ENCODE results near the gene ACO1.

DNA sequence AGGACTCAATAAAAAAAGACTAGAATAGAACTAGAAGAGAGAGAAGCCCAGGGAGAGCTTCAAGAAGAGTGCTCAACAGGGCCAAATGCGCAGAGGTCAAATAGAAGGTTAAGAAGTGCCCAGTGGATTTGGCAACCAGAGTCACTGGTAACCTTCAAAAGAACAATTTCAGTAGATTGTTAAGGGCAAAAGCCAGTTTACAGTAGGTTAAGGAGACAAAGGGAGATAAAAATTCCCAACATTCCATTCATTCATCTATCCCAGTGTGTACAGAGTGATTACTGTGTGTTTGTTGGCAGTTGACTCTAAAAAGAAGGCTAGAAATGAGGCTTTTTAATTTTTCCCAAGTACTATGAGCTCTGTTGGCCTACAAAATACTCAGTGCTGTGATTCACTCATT lies 72.1 kb downstream of the ACO1 start:
- no peak for TF ChIP-seq CTCF (conservative IDR thresholded peaks at IDR 0.05; ENCODE audit: low read length)
- TF ChIP-seq EZH2phosphoT487 (IDR thresholded peaks at IDR 0.05; ENCODE audit: borderline replicate concordance, low read depth, low read length): no peak
